Stimulated activated CD8-positive, alpha-beta memory T cell treated with anti-CD3 and anti-CD28 coated beads, Interleukin-15, amount 100 ng/mL, for 4 hours (primary cell): ENCODE measurements around the gene STK32C.

ENCODE experiments used
- DNase-seq, 2 donors: peaks; one replicate each; pipeline ENCODE4 v3.0.0-alpha.2; 2020; ENCODE audit warnings: low read depth in 2 of 2

The STK32C gene

GRCh38 chr10:132248455-132249225, 59.1 kb downstream of the STK32C start:
- peak in 1 of 2 donors; percentile 41 for DNase-seq

- DNase-seq, result no peak
Measured at GRCh38 chr10:132247943-132248342, 59.8 kb downstream of the STK32C start.

- no peak for DNase-seq
Measured at GRCh38 chr10:132246296-132246695, 61.5 kb downstream of the STK32C start.

- no peak for DNase-seq
Measured at GRCh38 chr10:132245056-132245455, 62.7 kb downstream of the STK32C start.

GRCh38 chr10:132243626-132244025, 64.1 kb downstream of the STK32C start:
- no peak for DNase-seq

- no peak for DNase-seq
Measured at GRCh38 chr10:132243141-132243540, 64.6 kb downstream of the STK32C start.

- no peak for DNase-seq
Measured at GRCh38 chr10:132242103-132242840, 65.5 kb downstream of the STK32C start.

GRCh38 chr10:132241496-132241895, 66.3 kb downstream of the STK32C start:
- no peak for DNase-seq

GRCh38 chr10:132241086-132241485, 66.7 kb downstream of the STK32C start:
- DNase-seq, result no peak

GRCh38 chr10:132240581-132240980, 67.2 kb downstream of the STK32C start:
- DNase-seq, result no peak

- no peak for DNase-seq
Measured at GRCh38 chr10:132240156-132240555, 67.6 kb downstream of the STK32C start.

- no peak for DNase-seq
Measured at GRCh38 chr10:132239126-132240031, 68.4 kb downstream of the STK32C start.

GRCh38 chr10:132238371-132239125, 69.2 kb downstream of the STK32C start:
- DNase-seq, result no peak

GRCh38 chr10:132237871-132238270, 69.9 kb downstream of the STK32C start:
- DNase-seq, result no peak

GRCh38 chr10:132237396-132237795, 70.4 kb downstream of the STK32C start:
- DNase-seq, result no peak

- DNase-seq, result no peak
Measured at GRCh38 chr10:132236881-132237280, 70.9 kb downstream of the STK32C start.

- DNase-seq, result no peak
Measured at GRCh38 chr10:132236161-132236560, 71.6 kb downstream of the STK32C start.

- no peak for DNase-seq
Measured at GRCh38 chr10:132234860-132235259, 72.9 kb downstream of the STK32C start.

GRCh38 chr10:132233501-132234085, 74.2 kb downstream of the STK32C start:
- DNase-seq, result no peak

GRCh38 chr10:132232981-132233380, 74.8 kb downstream of the STK32C start:
- DNase-seq, result no peak
